Mesenteric fat pad (tissue), 1 donor: Measurements from ENCODE around the gene MAN1C1. TPM values are rescaled to one million over a fixed set of nuclear protein-coding genes. Genes with fewer than 3 reads are reported as not detected.

Source experiments
- DNase-seq: peaks from one replicate; pipeline ENCODE4 v3.0.0-alpha.2; 2020; ENCODE audit warnings: low spot score
- total RNA-seq: library from RNA; stranded (reverse); fragmentation: NEBNext Ultra II Directional; extraction: Animal tissue kit (Norgen Biotek cat#: 25700); gene quantifications from one replicate; pipeline ENCODE4 v1.2.1, GENCODE V29; 2021
- donor health status: DM: yes; HTN: yes; CAD: no.

The MAN1C1 gene
- total RNA-seq, 1 donor from 2014 or later: 21.9 TPM

- DNase-seq: no peak
These were observed 157.0 kb downstream of the MAN1C1 start for GRCh38 chr1:25773441-25774125.

GRCh38 chr1:25774206-25774803 is 157.7 kb downstream of the MAN1C1 start:
- DNase-seq: no peak

- DNase-seq: no peak
These were observed 158.6 kb downstream of the MAN1C1 start for GRCh38 chr1:25774921-25775771.

- DNase-seq: no peak
These were observed 162.8 kb downstream of the MAN1C1 start for GRCh38 chr1:25779388-25779787.

- DNase-seq: no peak
These were observed 163.3 kb downstream of the MAN1C1 start for GRCh38 chr1:25779894-25780293.

- no peak for DNase-seq
These were observed 163.9 kb downstream of the MAN1C1 start for GRCh38 chr1:25780318-25781129.

- DNase-seq: no peak
These were observed 164.5 kb downstream of the MAN1C1 start for GRCh38 chr1:25781130-25781433.

GRCh38 chr1:25782608-25783201 is 166.1 kb downstream of the MAN1C1 start:
- no peak for DNase-seq

- DNase-seq: no peak
These were observed 168.0 kb downstream of the MAN1C1 start for GRCh38 chr1:25784575-25785051.

- DNase-seq: no peak
These were observed 168.9 kb downstream of the MAN1C1 start for GRCh38 chr1:25785333-25786067.

GRCh38 chr1:25786887-25787759 is 170.5 kb downstream of the MAN1C1 start:
- no peak for DNase-seq

- DNase-seq: no peak
These were observed 171.2 kb downstream of the MAN1C1 start for GRCh38 chr1:25787760-25788166.

GRCh38 chr1:25790472-25790871 is 173.9 kb downstream of the MAN1C1 start:
- DNase-seq: no peak

GRCh38 chr1:25792115-25792514 is 175.5 kb downstream of the MAN1C1 start:
- no peak for DNase-seq

GRCh38 chr1:25793585-25794170 is 177.1 kb downstream of the MAN1C1 start:
- no peak for DNase-seq

- DNase-seq: no peak
These were observed 177.7 kb downstream of the MAN1C1 start for GRCh38 chr1:25794325-25794724.

- DNase-seq: no peak
These were observed 178.6 kb downstream of the MAN1C1 start for GRCh38 chr1:25795211-25795610.

- no peak for DNase-seq
These were observed 179.6 kb downstream of the MAN1C1 start for GRCh38 chr1:25795946-25796810.
